DLD1 (cell line): ENCODE measurements around the gene TESMIN.

Source experiments
- in situ Hi-C: cut with HindIII; loops from 2 replicates; pipeline ENCODE4 v1.10.0; 2017; ENCODE audit warnings: low sequenced_read_pairs

Gene TESMIN, protein sequence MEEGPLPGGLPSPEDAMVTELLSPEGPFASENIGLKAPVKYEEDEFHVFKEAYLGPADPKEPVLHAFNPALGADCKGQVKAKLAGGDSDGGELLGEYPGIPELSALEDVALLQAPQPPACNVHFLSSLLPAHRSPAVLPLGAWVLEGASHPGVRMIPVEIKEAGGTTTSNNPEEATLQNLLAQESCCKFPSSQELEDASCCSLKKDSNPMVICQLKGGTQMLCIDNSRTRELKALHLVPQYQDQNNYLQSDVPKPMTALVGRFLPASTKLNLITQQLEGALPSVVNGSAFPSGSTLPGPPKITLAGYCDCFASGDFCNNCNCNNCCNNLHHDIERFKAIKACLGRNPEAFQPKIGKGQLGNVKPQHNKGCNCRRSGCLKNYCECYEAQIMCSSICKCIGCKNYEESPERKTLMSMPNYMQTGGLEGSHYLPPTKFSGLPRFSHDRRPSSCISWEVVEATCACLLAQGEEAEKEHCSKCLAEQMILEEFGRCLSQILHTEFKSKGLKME

DNA sequence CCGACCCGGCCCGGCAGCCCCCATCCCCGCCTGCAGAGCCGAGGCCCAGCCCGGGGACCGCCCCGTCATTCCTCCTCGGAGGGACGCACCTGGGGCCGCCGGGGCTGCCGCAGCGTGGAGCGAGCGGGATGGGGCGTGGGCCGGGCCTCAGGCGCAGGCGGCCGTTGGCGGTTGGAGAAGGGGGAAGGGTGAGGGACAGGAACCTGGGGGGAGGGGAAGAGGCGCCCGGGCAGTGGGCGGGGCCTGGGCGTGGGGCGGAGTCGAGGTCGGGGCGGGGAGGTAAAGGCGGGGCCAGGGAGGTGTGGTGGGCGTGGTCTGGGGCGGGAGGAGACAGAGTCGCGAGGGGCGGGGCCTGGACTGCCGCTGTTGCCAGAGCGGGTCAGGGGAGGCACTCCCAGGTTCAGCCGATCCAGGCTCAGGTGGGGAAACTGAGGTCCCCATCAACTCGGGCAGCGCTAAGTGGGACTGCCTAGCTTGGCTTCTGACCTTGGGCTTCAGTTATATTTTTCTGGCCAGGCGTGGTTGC, at the start of gene TESMIN:
TSS of gene TESMIN (minus strand) at position 190 of the 526 bp plus-strand sequence. CDS start 860 bp downstream, outside the sequence.
- in situ Hi-C loops: no loop called here

DNA sequence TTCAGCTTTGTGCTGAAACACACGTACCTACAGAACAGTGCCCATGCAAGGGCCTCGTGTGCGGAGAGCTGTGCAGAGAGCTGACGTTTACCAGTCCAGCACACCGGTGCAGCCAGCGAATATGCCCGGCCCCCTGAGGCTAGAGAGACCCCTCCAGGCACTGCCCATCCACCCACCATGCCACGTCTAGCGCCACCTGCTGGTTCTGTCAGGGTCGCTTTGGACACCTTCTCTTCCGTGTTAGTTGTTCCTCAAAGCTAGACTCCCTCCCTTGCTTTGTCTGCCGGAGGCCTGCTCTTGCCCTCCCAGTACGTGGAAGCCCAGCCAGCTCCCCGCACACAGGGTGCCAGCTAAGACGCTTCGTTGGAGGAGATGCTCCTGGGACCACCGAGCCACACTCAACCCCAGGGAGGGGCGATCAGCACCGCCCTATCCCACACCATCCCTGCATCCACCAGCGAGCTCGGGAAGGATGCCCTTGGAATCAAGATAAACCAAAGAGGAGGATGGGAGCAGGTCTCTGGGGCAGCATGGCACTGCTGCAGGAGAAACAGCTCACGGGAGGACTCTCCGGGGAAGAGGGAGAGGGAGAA, 47.0 kb upstream of the TESMIN start:
- in situ Hi-C loops: no loop called here

DNA sequence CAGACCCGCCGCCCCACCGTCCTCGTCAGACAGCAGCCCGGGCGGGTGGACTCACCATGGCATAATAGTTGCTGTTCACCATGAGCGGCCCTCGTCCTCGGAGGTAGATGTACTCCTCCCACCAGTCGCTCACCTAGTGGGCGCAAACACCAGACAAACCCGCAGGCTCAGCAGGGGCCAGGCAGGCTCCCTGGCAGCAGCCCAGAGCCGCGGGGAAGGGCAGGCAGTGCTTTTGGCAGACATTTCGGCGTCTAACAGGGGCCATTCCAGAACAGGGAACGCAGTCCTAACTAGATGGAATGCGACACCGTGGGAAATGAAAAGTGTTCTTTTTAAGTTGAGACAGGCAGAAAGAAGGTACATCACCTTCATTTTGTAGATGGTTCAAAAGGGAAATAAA, 45.5 kb upstream of the TESMIN start:
- in situ Hi-C loops: no loop called here

DNA sequence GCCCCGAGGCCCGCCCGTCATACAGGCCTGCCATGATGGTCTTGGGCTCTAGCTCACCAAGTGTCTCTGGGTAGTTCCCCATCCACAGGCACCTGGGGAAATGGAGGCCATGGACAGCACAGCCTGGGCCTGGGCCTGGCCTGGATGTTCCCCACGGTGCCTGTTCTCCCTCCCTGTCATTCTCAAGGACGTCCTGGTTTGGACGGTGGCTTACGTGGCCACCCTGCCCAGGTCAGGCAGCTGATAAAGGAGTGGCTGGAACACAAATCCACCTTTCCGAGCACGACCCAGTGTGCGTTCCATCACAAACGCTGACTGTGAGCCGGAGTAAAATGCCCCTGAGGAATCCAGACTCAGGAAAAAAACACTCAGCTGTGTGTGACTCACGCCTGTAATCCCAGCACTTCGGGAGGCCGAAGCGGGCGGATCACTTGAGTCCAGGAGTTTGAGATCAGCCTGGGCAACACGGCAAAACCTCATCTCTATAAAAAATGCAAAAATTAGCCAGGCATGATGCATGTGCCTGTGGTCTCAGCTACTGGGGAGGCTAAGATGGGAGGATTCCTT, 41.2 kb upstream of the TESMIN start:
- in situ Hi-C loops: no loop called here

DNA sequence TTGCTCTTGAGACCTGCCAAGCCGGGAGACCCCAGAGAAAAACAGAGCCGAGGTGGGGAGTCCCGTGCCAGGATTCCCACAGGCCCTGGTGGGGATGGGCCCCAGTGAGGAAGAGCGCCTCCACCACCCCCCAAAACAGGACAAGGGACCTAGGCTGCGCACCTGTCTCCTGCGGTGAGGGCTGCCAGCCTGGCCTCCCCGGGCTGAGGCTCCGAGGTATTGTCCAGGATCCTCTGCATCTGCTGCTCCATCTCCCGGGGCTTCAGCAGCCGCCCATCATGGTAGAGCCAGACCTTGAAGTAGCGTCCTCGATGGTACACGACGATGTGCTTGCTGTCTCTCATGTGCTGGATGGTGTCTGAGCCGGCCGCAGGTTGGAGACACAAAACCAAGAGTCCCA, 33.3 kb upstream of the TESMIN start:
- in situ Hi-C loops: no loop called here

DNA sequence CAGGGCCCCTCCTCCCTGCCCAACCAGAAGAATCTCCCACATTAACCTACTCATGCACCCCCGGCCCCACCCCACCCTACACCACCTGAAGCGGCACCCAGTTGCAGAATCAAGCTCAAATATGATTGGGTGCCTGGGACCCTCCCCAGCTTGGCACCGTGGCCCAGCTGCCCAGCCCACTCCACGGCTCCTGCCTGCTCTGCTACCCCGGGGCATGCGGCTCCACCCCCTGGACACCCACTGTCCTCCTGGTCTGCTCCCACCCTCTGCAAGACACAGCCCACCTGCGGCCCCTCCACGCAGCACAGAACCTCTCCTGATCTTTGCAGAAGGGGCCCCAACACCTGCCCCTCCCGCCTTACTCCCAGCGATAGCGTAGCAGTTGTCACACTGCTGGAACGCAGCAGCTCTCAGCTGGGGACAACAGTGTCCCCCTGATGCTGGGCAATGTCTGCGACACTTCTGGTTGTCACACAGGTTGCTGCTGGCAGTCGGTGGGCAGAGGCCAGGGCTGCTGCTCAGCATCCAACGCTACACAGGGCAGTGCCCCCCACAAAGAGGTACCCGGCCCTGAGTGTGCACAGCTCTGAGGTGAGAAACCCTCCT, 32.0 kb upstream of the TESMIN start:
- in situ Hi-C loops: no loop called here

DNA sequence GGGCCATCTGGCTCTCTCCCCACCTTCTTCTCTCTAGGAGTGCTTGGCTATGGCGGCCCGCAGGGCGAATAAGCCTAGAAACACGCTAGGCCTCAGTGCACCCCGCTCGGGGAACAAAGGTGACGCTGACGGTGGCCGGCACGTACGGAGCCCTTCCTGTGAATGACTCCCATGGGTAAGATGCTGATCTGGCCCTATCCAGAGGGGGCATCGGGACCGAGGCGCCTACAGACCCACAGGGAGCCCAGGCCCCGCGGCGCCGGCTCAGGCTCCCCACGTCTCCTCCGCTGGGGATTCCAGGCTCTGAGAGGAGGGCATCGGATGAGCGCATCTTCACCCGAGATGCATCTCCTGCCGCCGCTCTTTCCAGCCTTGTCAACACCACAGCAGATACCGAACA, 31.4 kb upstream of the TESMIN start:
- in situ Hi-C loops: no loop called here

DNA sequence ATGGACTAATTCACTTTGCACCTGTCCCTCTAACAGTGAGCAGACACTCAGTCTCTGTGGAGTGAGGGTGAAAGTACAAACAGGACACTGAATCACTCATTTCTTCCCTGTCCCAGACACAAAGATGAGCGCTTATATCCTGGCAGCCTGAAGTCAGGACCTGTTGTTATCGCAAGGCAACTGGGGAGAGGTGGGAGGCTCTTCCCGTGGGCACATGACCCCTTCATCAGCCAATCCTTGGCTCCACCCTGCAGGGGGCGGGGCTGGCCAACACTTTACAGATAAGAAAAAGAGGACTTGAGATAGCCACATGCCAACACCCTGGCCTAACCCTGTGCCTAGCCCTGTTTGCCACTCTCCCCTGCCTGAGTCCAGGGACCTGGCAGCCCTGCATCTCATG, 29.5 kb upstream of the TESMIN start:
- in situ Hi-C loops: no loop called here

DNA sequence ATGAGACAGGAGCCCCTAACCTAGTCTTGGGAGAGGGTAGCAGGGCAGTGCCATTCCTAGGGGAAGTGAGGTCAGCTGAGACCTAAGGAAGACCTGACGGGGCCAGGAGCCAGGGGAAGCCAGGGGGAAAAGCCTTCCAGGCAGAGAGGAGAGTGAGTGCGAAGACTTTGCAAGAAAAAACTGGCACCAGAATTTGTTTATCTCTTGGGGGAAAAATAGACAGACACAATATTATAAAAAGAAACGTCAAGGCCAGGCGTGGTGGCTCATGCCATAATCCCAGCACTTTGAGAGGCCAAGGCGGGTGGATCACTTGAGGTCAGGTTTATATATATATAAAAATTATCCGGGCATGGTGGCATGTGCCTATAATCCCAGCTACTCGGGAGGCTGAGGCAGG, 26.9 kb upstream of the TESMIN start:
- in situ Hi-C loops: no loop called here

DNA sequence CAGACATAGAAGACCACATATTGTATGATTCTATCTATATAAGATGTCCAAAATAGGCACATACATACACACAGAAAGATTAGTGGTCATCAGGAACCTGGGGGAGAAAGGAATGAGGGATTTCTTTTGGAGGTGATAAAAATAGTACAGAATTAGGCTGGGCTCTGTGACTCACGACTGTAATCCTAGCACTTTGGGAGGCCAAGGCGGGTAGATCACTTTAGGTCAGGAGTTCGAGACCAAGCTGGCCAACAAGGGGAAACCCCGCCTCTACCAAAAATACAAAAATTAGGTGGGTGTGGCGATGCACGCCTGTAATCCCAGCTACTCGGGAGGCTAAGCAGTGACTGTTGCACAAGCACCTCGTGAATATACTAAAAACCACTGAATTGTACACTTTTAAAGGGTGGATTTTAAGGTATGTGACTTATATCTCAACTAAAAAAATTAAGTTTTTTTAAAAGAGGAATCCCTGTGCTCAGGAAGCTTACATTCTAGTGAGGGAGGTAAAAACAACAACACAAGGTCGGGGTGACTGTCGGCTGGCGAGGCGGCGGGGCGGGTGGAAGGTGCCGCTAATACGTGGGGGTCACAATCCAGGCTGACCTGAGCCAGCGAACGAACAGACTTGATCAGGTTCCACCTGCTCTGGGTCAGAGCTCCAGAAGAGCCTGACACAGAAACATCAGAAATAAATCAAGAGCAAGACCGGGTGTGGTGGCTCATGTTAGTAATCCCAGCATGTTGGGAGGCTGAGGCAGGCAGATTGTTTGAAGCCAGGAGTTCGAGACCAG, 25.3 kb upstream of the TESMIN start:
- in situ Hi-C loops: no loop called here

DNA sequence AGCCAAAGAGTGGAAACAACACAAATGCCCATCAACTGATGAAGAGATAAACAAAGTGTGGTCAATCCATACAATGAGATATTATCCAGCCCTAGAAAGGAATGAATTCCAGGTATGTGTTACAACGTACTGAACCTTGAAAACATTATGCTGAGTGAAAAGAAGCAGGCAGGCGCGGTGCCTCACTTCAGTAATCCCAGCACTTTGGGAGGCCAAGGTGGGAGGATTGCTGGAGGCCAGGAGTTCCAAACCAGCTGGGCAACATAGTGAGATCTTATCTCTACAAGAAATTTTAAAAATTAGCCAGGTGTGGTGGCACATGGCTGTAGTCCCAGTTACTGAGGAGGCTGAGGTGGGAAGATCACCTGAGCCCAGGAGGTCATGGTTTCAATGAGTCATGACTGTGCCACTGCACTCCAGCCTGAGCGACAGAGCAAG, 24.6 kb upstream of the TESMIN start:
- in situ Hi-C loops: no loop called here

DNA sequence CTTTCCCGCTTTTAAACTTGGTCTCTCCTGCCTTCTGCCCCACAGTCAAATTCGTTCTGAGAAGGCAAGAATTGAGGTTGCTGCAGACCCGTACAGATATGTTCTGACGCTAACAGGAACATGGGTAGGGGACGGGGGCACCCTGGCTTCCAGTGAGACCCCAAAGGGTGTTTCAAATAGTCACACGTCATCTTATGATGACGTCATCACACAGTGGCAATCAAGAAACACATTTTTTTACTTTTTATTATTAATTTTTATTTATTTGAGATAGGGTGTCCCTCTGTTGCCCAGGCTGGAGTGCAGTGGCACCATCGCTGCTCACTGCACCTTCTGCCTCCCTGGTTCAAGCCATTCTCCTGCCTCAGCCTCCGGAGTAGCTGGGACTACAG, 22.9 kb upstream of the TESMIN start:
- in situ Hi-C loops: no loop called here

DNA sequence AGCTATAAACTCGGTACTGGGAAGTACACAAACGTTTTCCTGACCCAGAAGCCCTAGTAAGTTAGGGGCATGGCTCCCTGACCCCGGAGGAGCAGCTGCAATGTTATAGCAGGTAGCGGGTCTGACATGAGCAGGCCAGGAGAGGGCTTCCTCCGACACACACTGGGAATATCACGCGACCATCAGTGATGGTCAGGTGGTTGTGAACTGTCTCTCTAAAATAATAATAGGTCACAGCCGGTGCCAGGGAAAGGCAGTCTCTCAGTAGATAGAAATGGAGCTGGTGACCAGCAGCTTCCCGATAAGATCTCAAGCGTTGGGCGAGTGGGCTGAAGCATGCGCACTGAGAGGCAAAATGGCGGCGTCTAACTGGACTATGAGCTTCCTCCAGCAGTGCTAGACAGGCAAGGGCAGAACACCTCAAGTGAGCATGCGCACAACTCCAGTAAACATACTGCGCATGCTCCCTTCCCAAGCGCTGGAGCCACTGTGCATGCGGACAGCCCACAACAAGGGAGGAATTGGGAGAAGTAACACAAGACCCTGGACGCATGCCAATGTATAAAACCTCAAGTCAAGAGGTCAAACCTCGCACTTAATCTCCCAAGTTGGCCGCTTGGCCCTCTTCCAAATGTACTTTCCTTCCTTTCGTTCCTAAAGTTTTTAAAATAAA, 22.3 kb upstream of the TESMIN start:
- in situ Hi-C loops: no loop called here

DNA sequence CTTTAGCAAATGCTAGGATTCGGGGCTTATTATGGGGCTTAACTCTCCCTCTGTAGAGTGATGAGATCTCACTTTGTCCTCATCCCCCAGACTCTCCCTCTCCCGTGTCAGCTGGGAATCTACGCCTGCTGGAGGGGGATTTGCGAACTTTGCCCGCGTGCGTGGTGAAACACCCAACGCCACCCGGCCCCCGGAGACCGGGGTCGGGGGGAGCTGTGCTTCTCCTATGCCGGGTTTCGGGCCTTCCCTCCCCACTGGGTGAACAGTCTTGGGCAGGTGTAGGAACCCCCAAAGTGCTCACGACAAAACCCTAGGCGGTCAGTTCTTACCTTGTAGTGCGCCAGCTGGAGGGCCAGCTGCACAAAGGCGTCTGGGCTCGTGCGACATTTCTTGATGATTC, 21.6 kb upstream of the TESMIN start:
- in situ Hi-C loops: no loop called here

DNA sequence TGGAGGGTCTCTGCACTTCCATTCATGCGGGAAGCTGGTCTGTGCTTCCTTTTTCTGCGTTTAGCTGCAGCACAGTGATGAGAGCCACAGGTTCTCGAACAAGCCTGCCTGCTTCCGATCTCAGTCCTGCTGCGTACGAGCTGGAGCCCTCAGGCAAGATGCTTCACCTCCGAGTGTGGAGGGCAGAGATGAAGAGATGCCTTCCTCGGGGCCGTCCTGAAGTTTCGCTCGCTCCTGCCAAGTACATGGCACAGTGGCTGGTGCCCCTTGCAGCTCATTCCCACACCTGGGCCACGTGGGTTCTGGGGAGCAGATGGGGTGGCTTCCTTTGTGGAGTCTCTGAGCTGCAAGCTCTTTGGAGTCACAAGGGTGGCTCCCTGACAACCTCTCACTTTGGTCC, 19.5 kb upstream of the TESMIN start:
- in situ Hi-C loops: no loop called here

DNA sequence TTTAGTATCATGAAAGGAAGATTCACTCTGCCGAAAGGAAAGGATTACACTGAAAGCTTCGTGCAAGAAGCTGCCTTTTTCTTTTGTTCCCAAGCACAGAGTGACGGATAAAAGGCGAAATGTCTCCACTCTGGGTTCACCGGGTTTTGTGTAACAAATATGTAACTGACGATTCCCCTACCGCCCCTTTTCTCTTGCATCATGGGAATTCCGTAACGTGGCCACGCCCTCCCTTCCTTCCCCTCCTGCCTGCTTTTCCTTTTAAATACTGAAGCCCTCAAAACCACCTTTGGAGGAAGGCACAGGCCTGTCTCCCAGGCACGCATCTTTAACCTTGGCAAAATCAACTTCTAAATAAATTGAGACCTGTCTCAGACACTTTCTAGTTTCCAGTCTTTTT, 16.4 kb upstream of the TESMIN start:
- in situ Hi-C loops: no loop called here

DNA sequence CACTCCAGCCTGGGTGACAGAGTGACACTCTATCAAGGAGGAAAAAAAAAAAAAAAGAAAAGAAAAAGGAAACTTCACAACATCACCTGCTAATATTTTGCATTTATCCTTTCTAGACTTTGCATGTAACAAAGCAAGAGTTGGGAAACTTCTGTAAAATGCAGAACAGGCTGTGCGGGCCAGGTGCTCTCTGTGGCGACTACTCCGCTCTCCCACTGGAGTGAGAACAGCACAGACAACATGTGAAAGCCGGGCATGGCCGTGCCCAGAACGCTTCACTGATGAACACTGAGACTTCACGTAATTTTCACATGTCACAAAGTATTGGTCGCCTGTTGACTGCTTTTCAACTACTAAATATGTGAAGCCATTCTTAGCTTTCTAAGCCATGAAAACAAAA, 15.5 kb upstream of the TESMIN start:
- in situ Hi-C loops: no loop called here

DNA sequence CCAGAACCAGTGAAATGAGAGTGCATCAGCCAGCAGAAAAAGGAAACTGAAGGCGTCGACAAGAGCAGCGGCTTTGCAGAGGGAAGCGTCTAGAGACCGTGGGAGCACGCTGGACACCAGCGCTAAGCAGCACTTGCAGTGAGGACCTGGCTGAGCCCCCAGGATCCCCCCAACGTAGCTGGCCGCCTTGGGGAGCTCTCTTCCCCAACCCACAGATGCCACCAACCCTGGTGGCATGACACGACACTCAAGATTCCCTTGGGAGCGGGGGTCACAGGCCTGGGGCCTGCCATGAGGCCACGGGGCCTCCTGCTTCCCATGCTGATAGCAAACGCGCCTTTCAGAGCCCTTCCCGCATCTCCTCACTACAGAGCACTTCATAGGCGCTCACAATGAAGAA, 13.4 kb upstream of the TESMIN start:
- in situ Hi-C loops: no loop called here

DNA sequence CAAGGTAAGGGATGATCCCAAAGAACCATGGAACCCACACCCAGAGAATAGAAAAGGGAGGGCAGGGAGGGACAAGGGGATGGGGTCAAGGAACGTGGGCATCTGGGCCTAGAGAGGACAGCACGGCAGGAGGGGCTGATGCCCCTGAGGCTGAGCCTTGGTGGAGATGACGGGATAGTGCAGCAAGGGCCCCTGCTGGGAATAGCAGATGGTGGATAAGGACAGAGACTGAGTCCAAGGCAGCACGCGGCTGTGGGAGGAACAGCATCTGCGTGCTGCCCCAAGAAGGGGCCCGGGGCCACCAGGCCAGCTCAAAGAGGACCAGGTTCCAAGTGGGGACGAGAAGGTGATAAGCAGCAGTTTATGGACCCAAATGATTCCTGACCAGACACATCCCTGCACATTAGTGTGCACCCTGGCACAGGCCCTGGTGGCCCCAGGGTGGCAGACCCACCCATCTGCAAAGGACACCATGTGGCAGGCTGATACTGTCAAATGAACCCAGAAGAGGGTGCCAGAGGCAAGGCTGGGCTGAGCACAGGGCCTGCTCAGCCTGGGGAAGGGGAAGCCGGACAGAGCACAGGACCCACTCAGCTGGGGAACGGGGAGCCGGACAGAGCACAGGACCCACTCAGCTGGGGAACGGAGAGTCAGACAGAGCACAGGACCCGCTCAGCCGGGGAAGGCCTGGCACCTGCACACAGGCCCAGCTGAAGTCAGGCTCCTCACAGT, 12.8 kb upstream of the TESMIN start:
- in situ Hi-C loops: no loop called here
